HG02943 (cell line): ENCODE data around the gene AKAP6.
A peak's percentile ranks its signal among the peaks of the same experiment; 100 is the strongest.
"Not testable (repeated sequence)": the region's sequence is repeated elsewhere in the genome, so short reads cannot be mapped to it uniquely, and the experiment has no call there.

Source experiments
- ATAC-seq: cut with Tn5 transposase; IDR thresholded peaks from one replicate; pipeline ENCODE4 v1.9.1; 2021; ENCODE audit warnings: mild to moderate bottlenecking, low read depth, moderate library complexity; ENCODE audit not compliant: unreplicated experiment

Gene AKAP6

GRCh38 chr14:32567543-32568384 is 238.7 kb downstream of the AKAP6 start:
- ATAC-seq, result no peak

- no peak for ATAC-seq
These were observed 242.5 kb downstream of the AKAP6 start for GRCh38 chr14:32571551-32571950.

GRCh38 chr14:32571995-32572866 is 243.1 kb downstream of the AKAP6 start:
- peak; percentile 56 for ATAC-seq

- ATAC-seq, result no peak
These were observed 243.7 kb downstream of the AKAP6 start for GRCh38 chr14:32572867-32573150.

- ATAC-seq, result no peak
These were observed 245.2 kb downstream of the AKAP6 start for GRCh38 chr14:32574269-32574668.

- no peak for ATAC-seq
These were observed 247.1 kb downstream of the AKAP6 start for GRCh38 chr14:32576088-32576795.

GRCh38 chr14:32576977-32577376 is 247.9 kb downstream of the AKAP6 start:
- ATAC-seq, result no peak

- ATAC-seq, result no peak
These were observed 249.1 kb downstream of the AKAP6 start for GRCh38 chr14:32578181-32578580.

GRCh38 chr14:32583427-32583826 is 254.3 kb downstream of the AKAP6 start:
- not testable (repeated sequence) for ATAC-seq

- ATAC-seq, result no peak
These were observed 255.0 kb downstream of the AKAP6 start for GRCh38 chr14:32584079-32584478.

- ATAC-seq, result no peak
These were observed 258.4 kb downstream of the AKAP6 start for GRCh38 chr14:32587461-32587860.

GRCh38 chr14:32588448-32589320 is 259.6 kb downstream of the AKAP6 start:
- ATAC-seq, result no peak

- no peak for ATAC-seq
These were observed 261.1 kb downstream of the AKAP6 start for GRCh38 chr14:32590157-32590556.

- no peak for ATAC-seq
These were observed 264.3 kb downstream of the AKAP6 start for GRCh38 chr14:32593290-32593942.

GRCh38 chr14:32594766-32595165 is 265.7 kb downstream of the AKAP6 start:
- no peak for ATAC-seq

- ATAC-seq, result no peak
These were observed 266.4 kb downstream of the AKAP6 start for GRCh38 chr14:32595497-32595896.

- ATAC-seq, result no peak
These were observed 267.3 kb downstream of the AKAP6 start for GRCh38 chr14:32596390-32596789.

GRCh38 chr14:32597771-32598170 is 268.7 kb downstream of the AKAP6 start:
- ATAC-seq, result no peak

GRCh38 chr14:32601069-32601468 is 272.0 kb downstream of the AKAP6 start:
- no peak for ATAC-seq

GRCh38 chr14:32601906-32602305 is 272.8 kb downstream of the AKAP6 start:
- ATAC-seq, result no peak
